Caco-2 (cell line): Measurements from ENCODE around the gene PSPN. TPM values are rescaled to one million over a fixed set of nuclear protein-coding genes. Genes with fewer than 3 reads are reported as not detected.
A peak's percentile ranks its signal among the peaks of the same experiment; 100 is the strongest.
"Not testable (repeated sequence)": the region's sequence is repeated elsewhere in the genome, so short reads cannot be mapped to it uniquely, and the experiment has no call there.

Source experiments
- BruUV-seq: library from RNA; stranded (reverse); fragments of 400-500 nt; replicated peaks from 2 replicates; lab custom pipeline; 2021; lab: Mats Ljungman, UMichigan
- CTCF ChIA-PET: fragments of 300-600 bp; sonication (Branson Sonifier 250); formaldehyde crosslinking; loops from one replicate; lab custom pipeline; 2022; ENCODE audit warnings: antibody characterized with exemption; lab: Charles Lee
- POLR2A ChIA-PET: fragments of 300-600 bp; sonication (Branson Sonifier 250); formaldehyde crosslinking; loops from one replicate; lab custom pipeline; 2022; ENCODE audit warnings: antibody characterized with exemption; lab: Charles Lee
- DNase-seq, 2 experiments: peaks; one replicate each; pipeline versions ENCODE4 v3.0.0 to v3.0.0-alpha.2; 2020 to 2022
- H3K27me3 ChIP-seq: replicated peaks from 2 replicates; pipeline ENCODE4 v1.6.0; 2011; ENCODE audit warnings: low read length; ENCODE audit not compliant: control insufficient read depth, insufficient read depth
- H3K36me3 ChIP-seq: 2 replicates; pipeline ENCODE4 v1.5.1; 2011; ENCODE audit warnings: low read length; ENCODE audit not compliant: control insufficient read depth, insufficient read depth
- H3K4me1 ChIP-seq: fragments of 250-450 bp; sonication (Bioruptor Pico); 2 replicates; pipeline ENCODE4 v1.5.1; 2020; ENCODE audit warnings: mild to moderate bottlenecking
- H3K4me3 ChIP-seq: 2 replicates; pipeline ENCODE4 v1.5.1; 2011; ENCODE audit warnings: low read depth, mild to moderate bottlenecking, control low read depth, low read length
- H3K9me3 ChIP-seq: fragments of 250-450 bp; sonication (Bioruptor Pico); 2 replicates; pipeline ENCODE4 v1.5.1; 2020; ENCODE audit warnings: mild to moderate bottlenecking, moderate library complexity
- H3K27ac Mint-ChIP-seq: one replicate; pipeline ENCODE4 v1.8.0; 2022; ENCODE audit warnings: mixed read lengths; ENCODE audit not compliant: unreplicated experiment
- H3K27me3 Mint-ChIP-seq: one replicate; pipeline ENCODE4 v1.8.0; 2022; ENCODE audit warnings: mixed read lengths; ENCODE audit not compliant: insufficient read depth, unreplicated experiment
- H3K36me3 Mint-ChIP-seq: one replicate; pipeline ENCODE4 v1.8.0; 2022; ENCODE audit warnings: mild to moderate bottlenecking, mixed read lengths; ENCODE audit not compliant: insufficient read depth, unreplicated experiment
- H3K4me1 Mint-ChIP-seq: one replicate; pipeline ENCODE4 v1.8.0; 2022; ENCODE audit warnings: low read depth, mixed read lengths; ENCODE audit not compliant: unreplicated experiment
- H3K4me3 Mint-ChIP-seq: one replicate; pipeline ENCODE4 v1.8.0; 2022; ENCODE audit warnings: mild to moderate bottlenecking, moderate library complexity, mixed read lengths; ENCODE audit not compliant: unreplicated experiment
- H3K9me3 Mint-ChIP-seq: one replicate; pipeline ENCODE4 v1.8.0; 2022; ENCODE audit warnings: mixed read lengths; ENCODE audit not compliant: unreplicated experiment
- intact Hi-C: fragments of 100-400 bp; cut with micrococcal nuclease; formaldehyde crosslinking; loops from one replicate; pipeline ENCODE4 v1.10.0; 2022; ENCODE audit not compliant: unreplicated experiment
- total RNA-seq: library from RNA; stranded (reverse); gene quantifications from 2 replicates; pipeline ENCODE4 v1.2.3, GENCODE V29; 2022
- TF ChIP-seq, protein P1 (sequence below), 2 experiments: fragments of 200-600 bp in 1 of 2; IDR thresholded peaks; 1 replicate in 1 of 2; 2 replicates in 1 of 2; pipeline versions ENCODE4 v1.5.1 to v1.8.0; 2011 to 2022; ENCODE audit warnings: antibody characterized with exemption in 1 of 2, control low read depth in 1 of 2, inconsistent platforms in 1 of 2, low read depth in 1 of 2, low read length in 1 of 2, mild to moderate bottlenecking in 1 of 2, moderate library complexity in 1 of 2; ENCODE audit not compliant: insufficient read depth in 1 of 2, severe bottlenecking in 1 of 2, unreplicated experiment in 1 of 2

Gene PSPN
- total RNA-seq, 1 experiment from 2014 or later: 2.9 TPM

DNA sequence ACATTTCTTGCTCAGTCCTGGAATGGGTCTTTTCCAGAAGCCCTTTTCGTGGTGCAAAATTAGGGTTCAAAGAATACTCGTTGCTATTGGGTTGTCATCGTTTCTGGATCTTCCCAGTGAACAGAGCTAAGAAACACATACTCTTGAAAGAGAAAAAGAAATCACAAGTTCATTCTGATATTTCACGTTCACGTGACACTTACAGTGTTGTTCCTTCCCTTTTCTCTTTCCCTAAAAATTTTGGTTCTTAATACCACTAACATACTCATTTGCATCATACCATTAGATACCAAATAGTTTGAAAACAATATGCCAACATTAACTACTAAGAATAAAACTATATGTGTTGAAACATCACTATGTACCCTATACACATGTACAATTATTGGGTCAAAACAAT, 30.7 kb upstream of the PSPN start:
- ChIA-PET CTCF (no interaction called here), POLR2A (no interaction called here)
- no peak for DNase-seq
- Histone ChIP-seq H3K36me3 (no peaks in the 10 kb centered on the region), H3K4me1 (peaks cover 23% of the 10 kb centered on the region), H3K27me3 (no peaks in the 10 kb centered on the region), H3K4me3 (no peak overlapping the region), H3K9me3 (no peaks in the 10 kb centered on the region)
- no peaks in the 10 kb centered on the region for H3K4me1 Mint-ChIP-seq
- no peaks in the 10 kb centered on the region for H3K27me3 Mint-ChIP-seq
- intact Hi-C loops: no loop called here
- no peak overlapping the region for H3K27ac Mint-ChIP-seq
- no TSS peak for BruUV-seq
- no peaks in the 10 kb centered on the region for H3K36me3 Mint-ChIP-seq
- TF ChIP-seq, protein P1, sequence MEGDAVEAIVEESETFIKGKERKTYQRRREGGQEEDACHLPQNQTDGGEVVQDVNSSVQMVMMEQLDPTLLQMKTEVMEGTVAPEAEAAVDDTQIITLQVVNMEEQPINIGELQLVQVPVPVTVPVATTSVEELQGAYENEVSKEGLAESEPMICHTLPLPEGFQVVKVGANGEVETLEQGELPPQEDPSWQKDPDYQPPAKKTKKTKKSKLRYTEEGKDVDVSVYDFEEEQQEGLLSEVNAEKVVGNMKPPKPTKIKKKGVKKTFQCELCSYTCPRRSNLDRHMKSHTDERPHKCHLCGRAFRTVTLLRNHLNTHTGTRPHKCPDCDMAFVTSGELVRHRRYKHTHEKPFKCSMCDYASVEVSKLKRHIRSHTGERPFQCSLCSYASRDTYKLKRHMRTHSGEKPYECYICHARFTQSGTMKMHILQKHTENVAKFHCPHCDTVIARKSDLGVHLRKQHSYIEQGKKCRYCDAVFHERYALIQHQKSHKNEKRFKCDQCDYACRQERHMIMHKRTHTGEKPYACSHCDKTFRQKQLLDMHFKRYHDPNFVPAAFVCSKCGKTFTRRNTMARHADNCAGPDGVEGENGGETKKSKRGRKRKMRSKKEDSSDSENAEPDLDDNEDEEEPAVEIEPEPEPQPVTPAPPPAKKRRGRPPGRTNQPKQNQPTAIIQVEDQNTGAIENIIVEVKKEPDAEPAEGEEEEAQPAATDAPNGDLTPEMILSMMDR (IDR thresholded peaks at IDR 0.05; ENCODE audit: insufficient read depth in 1 of 2, low read depth in 1 of 2, low read length in 1 of 2, severe bottlenecking in 1 of 2, unreplicated experiment in 1 of 2): no peak
- no peak overlapping the region for H3K4me3 Mint-ChIP-seq
- no peaks in the 10 kb centered on the region for H3K9me3 Mint-ChIP-seq

DNA sequence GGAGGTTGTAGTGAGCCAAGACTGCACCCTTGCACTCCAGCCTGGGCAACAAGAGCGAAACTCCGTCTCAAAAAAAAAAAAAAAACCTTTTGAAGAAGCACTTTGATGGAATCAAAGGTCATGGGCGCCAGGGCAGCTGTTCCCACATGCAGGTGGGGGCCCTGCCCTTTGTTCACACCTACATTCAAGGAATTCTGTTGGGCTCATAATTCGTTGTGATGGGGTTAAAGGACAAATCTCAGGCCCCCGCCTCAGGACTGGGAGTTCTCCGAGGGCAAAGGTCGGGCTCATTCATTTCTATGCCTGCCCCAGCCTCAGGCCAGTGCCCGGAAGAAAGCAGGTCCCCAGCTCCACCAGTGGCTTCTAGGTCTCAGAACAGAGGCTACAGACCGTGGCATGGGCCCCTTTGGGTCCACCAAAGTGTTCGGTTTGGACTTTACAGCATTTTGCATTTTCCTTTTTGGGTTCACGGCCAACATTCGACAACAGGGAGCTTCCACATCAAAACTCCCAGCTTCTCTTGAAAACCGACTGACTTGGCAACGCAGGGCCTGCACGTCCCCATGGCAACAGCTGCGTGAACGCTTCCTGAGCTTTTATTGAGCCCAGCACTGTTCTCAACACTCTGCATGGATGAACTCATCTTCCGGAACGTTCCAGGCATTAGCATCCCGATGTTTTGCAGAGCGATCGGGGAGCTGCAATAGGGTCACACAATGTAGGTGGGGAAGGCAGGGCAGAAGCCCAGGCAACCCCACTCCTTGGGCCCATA, 27.3 kb upstream of the PSPN start:
- H3K4me3 ChIP-seq: peak overlapping the region; percentile 30
- H3K36me3 ChIP-seq: no peaks in the 10 kb centered on the region
- peaks cover 27% of the 10 kb centered on the region for H3K4me1 ChIP-seq
- Mint-ChIP-seq H3K9me3 (no peaks in the 10 kb centered on the region), H3K27me3 (no peaks in the 10 kb centered on the region), H3K36me3 (no peaks in the 10 kb centered on the region), H3K27ac (peak overlapping the region; percentile 98), H3K4me1 (peaks cover 6% of the 10 kb centered on the region), H3K4me3 (peak overlapping the region; percentile 70)
- intact Hi-C loops: loop anchor here (1.0 kb wide), 2 partner anchors 10 to 30 kb away; partner anchors contain the start of gene GTF2F1
- H3K9me3 ChIP-seq: no peaks in the 10 kb centered on the region
- TF ChIP-seq, protein P1 (IDR thresholded peaks at IDR 0.05; ENCODE audit: insufficient read depth in 1 of 2, low read depth in 1 of 2, low read length in 1 of 2, severe bottlenecking in 1 of 2, unreplicated experiment in 1 of 2): no peak
- no peaks in the 10 kb centered on the region for H3K27me3 ChIP-seq
- BruUV-seq: TSS peak; percentile 93
- DNase-seq: peak; percentile 93 to 96
- ChIA-PET CTCF (interaction anchor here (0.6 to 1.2 kb wide), 5 partner anchors 9 to 31 kb away, joined by 3 read pairs; partner anchors contain the start of gene ALKBH7), POLR2A (interaction anchor here (0.5 to 2.6 kb wide), 9 partner anchors 10 to 315 kb away, joined by 3 to 25 read pairs (median 6); partner anchors contain the start of genes ALKBH7, GTF2F1, KHSRP and PSPN)

DNA sequence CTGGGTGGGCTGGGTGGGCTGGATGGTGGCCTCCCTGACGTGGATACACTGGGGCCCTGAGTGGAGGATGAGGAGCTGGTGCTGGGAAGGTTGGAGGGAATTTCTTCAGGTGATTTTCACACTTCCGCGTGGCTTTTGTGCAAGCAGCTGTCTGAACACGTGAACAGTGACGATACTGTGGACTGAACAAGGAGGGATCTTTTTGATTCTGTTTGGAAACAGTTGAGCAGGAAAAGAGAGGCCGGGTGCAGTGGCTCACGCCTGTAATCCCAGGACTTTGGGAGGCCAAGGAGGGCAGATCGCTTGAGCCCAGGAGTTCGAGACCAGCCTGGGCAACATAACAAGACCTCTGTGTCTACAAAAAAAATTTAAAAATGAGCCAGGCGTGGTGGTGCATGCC, 26.3 kb upstream of the PSPN start:
- POLR2A ChIA-PET: interaction anchor here (0.6 to 2.6 kb wide), 5 partner anchors 9 to 314 kb away, joined by 6 to 25 read pairs (median 20); partner anchors contain the start of genes ALKBH7, GTF2F1 and KHSRP
- no peaks in the 10 kb centered on the region for H3K36me3 Mint-ChIP-seq
- no TSS peak for BruUV-seq

DNA sequence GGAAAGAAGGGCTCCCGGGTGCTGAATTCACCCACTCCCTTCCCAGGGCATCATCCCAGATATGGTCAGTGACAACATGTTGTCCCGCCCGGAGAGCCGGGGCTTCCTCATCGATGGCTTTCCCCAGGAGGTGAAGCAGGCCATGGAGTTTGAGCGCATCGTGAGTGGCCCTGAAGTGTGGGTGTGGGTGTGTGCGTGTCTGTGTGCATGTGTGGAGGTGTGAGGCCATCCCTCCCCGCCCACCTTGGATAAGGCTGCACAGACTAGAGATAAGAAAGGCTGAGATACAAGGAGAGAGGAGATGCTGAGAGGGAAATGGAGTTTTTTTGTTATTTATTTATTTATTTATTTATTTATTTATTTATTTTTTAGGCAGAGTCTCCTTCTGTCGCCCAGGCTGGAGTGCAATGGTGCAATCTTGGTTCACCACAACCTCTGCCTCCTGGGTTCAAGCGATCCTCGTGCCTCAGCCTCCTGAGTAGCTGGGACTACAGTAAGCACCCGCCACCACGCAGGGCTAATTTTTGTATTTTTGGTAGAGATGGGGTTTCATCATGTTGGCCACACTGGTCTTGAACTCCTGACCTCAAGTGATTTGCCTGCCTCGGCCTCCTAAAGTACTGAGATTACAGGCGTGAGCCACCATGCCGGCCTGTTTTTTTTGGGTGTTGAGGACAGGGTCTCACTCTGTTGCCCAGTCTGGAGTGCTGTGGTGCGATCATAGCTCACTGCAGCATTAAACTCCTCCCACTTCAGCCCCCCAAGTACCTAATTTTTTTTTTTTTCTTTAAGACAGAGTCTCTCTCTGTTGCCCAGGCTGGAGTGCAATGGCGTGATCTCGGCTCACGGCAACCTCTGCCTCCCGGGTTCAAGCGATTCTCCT, 24.6 kb upstream of the PSPN start:
- Mint-ChIP-seq H3K27ac (peak overlapping the region; percentile 10), H3K4me3 (peak overlapping the region; percentile 29)
- H3K27me3 ChIP-seq, H3K4me1 Mint-ChIP-seq, H3K9me3 ChIP-seq, intact Hi-C loops, BruUV-seq, H3K4me3 ChIP-seq, H3K36me3 ChIP-seq, DNase-seq, CTCF ChIA-PET, POLR2A ChIA-PET, H3K9me3 Mint-ChIP-seq, H3K36me3 Mint-ChIP-seq, H3K27me3 Mint-ChIP-seq: not testable (repeated sequence)
- peaks cover 27% of the 10 kb centered on the region for H3K4me1 ChIP-seq

More for the DNA sequence above, 26.3 kb upstream of the PSPN start:
- H3K4me1 ChIP-seq: peaks cover 27% of the 10 kb centered on the region
- peak overlapping the region; percentile 98 for H3K27ac Mint-ChIP-seq
- DNase-seq: no peak
- peaks cover 6% of the 10 kb centered on the region for H3K4me1 Mint-ChIP-seq
- TF ChIP-seq, protein P1 (IDR thresholded peaks at IDR 0.05; ENCODE audit: insufficient read depth in 1 of 2, low read depth in 1 of 2, low read length in 1 of 2, severe bottlenecking in 1 of 2, unreplicated experiment in 1 of 2): no peak
- H3K9me3 Mint-ChIP-seq: no peaks in the 10 kb centered on the region
- no peaks in the 10 kb centered on the region for H3K9me3 ChIP-seq
- intact Hi-C loops: no loop called here
- no peaks in the 10 kb centered on the region for H3K27me3 ChIP-seq
- CTCF ChIA-PET: interaction anchor here (0.8 to 1.2 kb wide), 2 partner anchors 8 to 30 kb away, joined by 3 read pairs; partner anchors contain the start of gene ALKBH7
- H3K4me3 ChIP-seq: peak overlapping the region; percentile 27
- H3K4me3 Mint-ChIP-seq: peak overlapping the region; percentile 70
- H3K27me3 Mint-ChIP-seq: no peaks in the 10 kb centered on the region
- H3K36me3 ChIP-seq: no peaks in the 10 kb centered on the region
